GM10847 (cell line): Measurements from ENCODE around the gene KCNK3.

Experiments
- POLR2A ChIP-seq: IDR thresholded peaks from 2 replicates; pipeline ENCODE4 v1.6.1; 2011; ENCODE audit not compliant: insufficient read length; ENCODE audit errors: extremely low read depth

The KCNK3 gene

GRCh38 chr2:26716340-26716739, 23.8 kb downstream of the KCNK3 start:
- TF ChIP-seq POLR2A: no peak

- TF ChIP-seq POLR2A: no peak
Observed at GRCh38 chr2:26716769-26717168, 24.2 kb downstream of the KCNK3 start.

GRCh38 chr2:26717362-26717761, 24.8 kb downstream of the KCNK3 start:
- no peak for TF ChIP-seq POLR2A

DNA sequence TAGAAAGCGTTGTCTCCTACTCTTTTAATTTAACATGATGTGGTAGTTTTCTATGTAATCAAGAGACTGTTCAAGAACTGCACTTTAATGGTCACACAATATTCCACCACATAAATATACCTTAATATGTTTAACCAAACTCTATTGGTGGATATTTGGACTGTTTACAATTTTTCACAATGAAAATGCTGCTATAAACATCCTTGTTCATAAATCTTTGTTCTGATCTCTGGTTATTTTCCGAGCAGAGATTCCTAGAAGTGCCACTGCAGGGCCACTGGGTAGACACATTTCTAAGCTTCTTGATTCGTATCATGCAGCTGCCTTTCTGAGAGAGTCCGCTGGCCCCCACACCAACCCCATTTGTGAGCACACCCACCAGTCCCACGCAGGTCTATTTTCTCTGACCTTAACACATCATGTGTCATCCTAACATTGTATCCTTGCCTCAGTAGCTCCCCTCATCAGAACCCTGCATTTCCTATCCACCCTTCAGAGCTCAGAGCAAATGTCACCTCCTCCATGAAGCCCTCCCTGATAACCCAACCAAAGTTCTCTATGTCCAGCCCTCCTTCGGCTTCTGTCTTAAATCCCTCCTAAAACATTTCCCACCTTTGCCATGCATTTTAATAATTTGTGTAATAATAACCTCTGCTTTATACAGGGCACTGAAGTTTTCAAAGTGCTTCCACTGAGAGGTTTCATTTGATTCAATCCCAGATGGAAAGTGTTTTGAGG, 26.6 kb downstream of the KCNK3 start:
- no peak for TF ChIP-seq POLR2A

- TF ChIP-seq POLR2A: no peak
Observed at GRCh38 chr2:26720322-26721114, 28.0 kb downstream of the KCNK3 start.

- TF ChIP-seq POLR2A: no peak
Observed at GRCh38 chr2:26721115-26722032, 28.9 kb downstream of the KCNK3 start.

DNA sequence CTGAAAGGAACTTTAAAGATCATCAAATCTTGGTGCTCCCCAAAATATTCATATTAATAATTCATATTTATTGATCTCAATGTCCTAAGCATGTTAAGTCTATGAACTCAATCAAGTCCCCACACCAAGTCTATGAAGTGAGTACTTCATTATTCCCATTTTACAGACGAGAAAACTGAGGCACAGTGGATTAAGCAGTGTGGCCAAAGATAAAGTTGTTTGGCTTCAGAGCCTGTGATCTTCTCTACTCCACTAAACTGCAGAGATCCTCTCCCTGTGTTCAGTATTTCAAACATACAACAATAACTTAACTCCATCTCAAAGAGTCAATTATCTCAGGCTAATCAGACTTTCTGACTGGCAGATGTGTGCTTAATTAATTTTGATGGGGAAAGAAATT, 29.8 kb downstream of the KCNK3 start:
- no peak for TF ChIP-seq POLR2A

DNA sequence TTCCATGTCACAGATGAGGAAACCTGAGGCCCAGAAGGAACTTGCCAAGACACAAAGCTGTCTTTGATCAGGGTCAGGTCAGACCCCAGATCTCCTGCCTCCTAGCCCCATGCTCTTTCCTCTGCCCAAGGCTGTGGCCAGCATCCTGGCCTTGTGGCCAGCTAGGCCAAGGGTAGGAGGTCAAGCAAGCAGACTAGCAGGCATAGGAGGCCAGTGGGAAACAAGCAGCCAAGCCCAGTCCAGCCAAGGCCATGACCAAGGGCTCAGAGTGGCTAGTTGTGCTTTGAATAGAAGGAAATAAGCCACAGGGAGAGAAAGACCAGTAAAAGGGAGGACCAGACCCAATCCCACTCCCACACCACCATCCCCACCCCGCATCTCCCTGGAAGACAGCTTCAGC, 30.4 kb downstream of the KCNK3 start:
- TF ChIP-seq POLR2A: no peak

DNA sequence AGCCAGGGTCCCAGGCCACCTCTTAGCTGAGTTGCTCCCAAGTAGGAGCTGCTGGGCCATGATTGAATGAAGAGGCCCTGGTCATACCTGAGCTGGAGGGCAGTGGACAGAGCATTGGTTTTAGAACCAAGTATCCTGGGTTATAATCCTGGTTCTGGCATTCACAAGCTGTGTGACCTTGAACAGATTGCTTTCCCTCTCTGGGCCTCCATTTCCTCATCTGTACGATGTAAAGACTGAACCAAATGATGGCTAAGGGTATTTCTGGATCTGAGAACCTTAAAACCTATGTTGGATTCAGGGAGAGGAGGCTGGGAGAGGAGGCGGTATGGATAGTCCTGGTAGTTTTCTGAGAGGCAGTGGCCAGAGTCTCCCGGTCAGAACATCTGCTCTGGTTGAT, 31.0 kb downstream of the KCNK3 start:
- no peak for TF ChIP-seq POLR2A

- TF ChIP-seq POLR2A: no peak
Observed at GRCh38 chr2:26723991-26724750, 31.6 kb downstream of the KCNK3 start.

- TF ChIP-seq POLR2A: no peak
Observed at GRCh38 chr2:26724784-26725520, 32.4 kb downstream of the KCNK3 start.

DNA sequence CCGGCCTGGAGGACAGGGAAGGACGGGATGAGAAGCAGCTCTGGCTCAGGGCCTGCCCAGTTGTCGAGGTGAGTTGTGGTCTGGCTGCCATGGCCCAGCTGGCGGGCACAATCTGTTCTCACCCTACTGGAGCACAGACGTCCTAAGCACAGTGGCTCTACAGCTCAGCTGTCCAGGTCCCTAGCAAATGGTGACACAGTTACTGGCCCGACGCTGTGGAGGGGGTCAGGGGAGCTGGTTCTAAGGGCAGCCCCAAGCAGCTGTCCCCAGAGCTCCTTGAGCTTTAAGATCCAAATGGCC, 32.9 kb downstream of the KCNK3 start:
- no peak for TF ChIP-seq POLR2A

DNA sequence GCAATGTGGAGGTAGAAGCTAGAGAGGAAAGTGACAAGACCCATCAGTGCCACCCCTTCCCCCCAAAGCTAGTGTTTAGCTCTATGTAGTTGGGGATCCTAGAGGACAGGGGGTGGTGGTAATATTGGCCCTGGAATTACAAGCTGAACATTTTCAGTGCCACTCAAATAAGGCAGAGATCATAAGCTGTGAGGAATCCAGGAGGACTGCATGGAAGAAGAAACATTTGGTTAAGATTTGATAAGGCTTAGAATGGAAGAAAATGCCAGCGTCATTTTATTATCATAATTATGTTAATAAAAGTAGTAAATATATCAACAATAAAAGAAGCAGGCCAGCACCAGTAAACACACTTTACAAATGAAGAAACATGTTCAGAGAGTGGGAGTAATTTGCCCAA, 33.7 kb downstream of the KCNK3 start:
- no peak for TF ChIP-seq POLR2A
